GM18511 (cell line): ENCODE measurements around the gene TRDMT1.

Source experiments
- ATAC-seq: cut with Tn5 transposase; IDR thresholded peaks from one replicate; pipeline ENCODE4 v1.9.1; 2021; ENCODE audit warnings: mild to moderate bottlenecking, moderate library complexity; ENCODE audit not compliant: unreplicated experiment

Gene TRDMT1

GRCh38 chr10:17232276-17232960 is 30.9 kb upstream of the TRDMT1 start:
- no peak for ATAC-seq

- ATAC-seq: no peak
These were observed 30.3 kb upstream of the TRDMT1 start for GRCh38 chr10:17231788-17232187.

GRCh38 chr10:17229967-17230682 is 28.7 kb upstream of the TRDMT1 start:
- peak; percentile 60 for ATAC-seq

GRCh38 chr10:17229717-17229966 is 28.2 kb upstream of the TRDMT1 start:
- ATAC-seq: peak; percentile 2

GRCh38 chr10:17229016-17229716 is 27.7 kb upstream of the TRDMT1 start:
- peak; percentile 19 for ATAC-seq

- ATAC-seq: peak; percentile 43
These were observed 26.9 kb upstream of the TRDMT1 start, which contains the start of gene VIM for GRCh38 chr10:17228091-17229015. Gene VIM (plus strand): TSS chr10:17228241. CDS start chr10:17229423, 1,182 bp downstream.

GRCh38 chr10:17227367-17228090 is 26.1 kb upstream of the TRDMT1 start:
- peak; percentile 26 for ATAC-seq

- ATAC-seq: no peak
These were observed 25.4 kb upstream of the TRDMT1 start for GRCh38 chr10:17226891-17227303.

GRCh38 chr10:17225808-17226207 is 24.3 kb upstream of the TRDMT1 start:
- no peak for ATAC-seq

- no peak for ATAC-seq
These were observed 20.9 kb upstream of the TRDMT1 start for GRCh38 chr10:17222329-17222728.

GRCh38 chr10:17220652-17221100 is 19.2 kb upstream of the TRDMT1 start:
- ATAC-seq: no peak

GRCh38 chr10:17219024-17219423 is 17.6 kb upstream of the TRDMT1 start:
- no peak for ATAC-seq

- ATAC-seq: no peak
These were observed 16.3 kb upstream of the TRDMT1 start for GRCh38 chr10:17217631-17218232.

- ATAC-seq: no peak
These were observed 15.5 kb upstream of the TRDMT1 start for GRCh38 chr10:17216901-17217395.

- ATAC-seq: peak; percentile 100
These were observed 14.9 kb upstream of the TRDMT1 start for GRCh38 chr10:17216217-17216900.

- no peak for ATAC-seq
These were observed 14.3 kb upstream of the TRDMT1 start for GRCh38 chr10:17215782-17216122.

GRCh38 chr10:17214971-17215781 is 13.7 kb upstream of the TRDMT1 start:
- no peak for ATAC-seq

- no peak for ATAC-seq
These were observed 13.1 kb upstream of the TRDMT1 start for GRCh38 chr10:17214526-17214925.
